ENCODE data around the gene CCNA2. TPM values are rescaled to one million over a fixed set of nuclear protein-coding genes. Genes with fewer than 3 reads are reported as not detected.

Gene CCNA2
- total RNA-seq, 2 donors from 2014 or later: 3.5 to 4.1 TPM

GRCh38 chr4:121784975-121785374 lies 38.7 kb downstream of the CCNA2 start:
- no peaks in the 10 kb centered on the region for H3K27me3 ChIP-seq (replicated peaks; ENCODE audit: insufficient read depth)
- no peaks in the 10 kb centered on the region for H3K36me3 ChIP-seq
- no peaks in the 10 kb centered on the region for H3K4me1 ChIP-seq (replicated peaks)
- H3K4me3 ChIP-seq: no peak overlapping the region
- H3K27ac ChIP-seq: no peak overlapping the region
- intact Hi-C loops (cut with DNase I): no loop called here
- whole genome bisulfite sequencing: 20% methylated on average over 2 of the region's 2 CpGs
- TF ChIP-seq POLR2AphosphoS5 (IDR thresholded peaks at IDR 0.05): no peak
- no peak for TF ChIP-seq CTCF (IDR thresholded peaks at IDR 0.05)
- no peak for TF ChIP-seq POLR2A (IDR thresholded peaks at IDR 0.05)
- no peak for DNase-seq (ENCODE audit: low spot score)
- no peaks in the 10 kb centered on the region for H3K9me3 ChIP-seq

GRCh38 chr4:121784401-121784800 lies 39.3 kb downstream of the CCNA2 start:
- no peaks in the 10 kb centered on the region for H3K36me3 ChIP-seq
- intact Hi-C loops (cut with DNase I): no loop called here
- H3K27ac ChIP-seq: no peak overlapping the region
- WGBS: 97% methylated on average over 1 of the region's 1 CpG
- no peak for DNase-seq (ENCODE audit: low spot score)
- H3K27me3 ChIP-seq (replicated peaks; ENCODE audit: insufficient read depth): no peaks in the 10 kb centered on the region
- H3K4me1 ChIP-seq (replicated peaks): no peaks in the 10 kb centered on the region
- TF ChIP-seq POLR2AphosphoS5 (IDR thresholded peaks at IDR 0.05) (no peak), CTCF (IDR thresholded peaks at IDR 0.05) (no peak)
- H3K4me3 ChIP-seq: no peak overlapping the region
- no peaks in the 10 kb centered on the region for H3K9me3 ChIP-seq

GRCh38 chr4:121783210-121783609 lies 40.5 kb downstream of the CCNA2 start:
- TF ChIP-seq POLR2AphosphoS5 (IDR thresholded peaks at IDR 0.05) (no peak), POLR2A (IDR thresholded peaks at IDR 0.05) (no peak), CTCF (IDR thresholded peaks at IDR 0.05) (no peak)
- Histone ChIP-seq H3K36me3 (no peaks in the 10 kb centered on the region), H3K27ac (no peak overlapping the region), H3K4me1 (replicated peaks) (no peaks in the 10 kb centered on the region), H3K4me3 (no peak overlapping the region), H3K27me3 (replicated peaks; ENCODE audit: insufficient read depth) (no peaks in the 10 kb centered on the region), H3K9me3 (no peaks in the 10 kb centered on the region)
- intact Hi-C loops (cut with DNase I): no loop called here
- DNase-seq (ENCODE audit: low spot score): no peak
- 70% methylated on average over 1 of the region's 1 CpG for WGBS

- Histone ChIP-seq H3K9me3 (no peaks in the 10 kb centered on the region), H3K27me3 (replicated peaks; ENCODE audit: insufficient read depth) (no peaks in the 10 kb centered on the region), H3K27ac (no peak overlapping the region), H3K4me3 (no peak overlapping the region), H3K4me1 (replicated peaks) (no peaks in the 10 kb centered on the region), H3K36me3 (no peaks in the 10 kb centered on the region)
- intact Hi-C loops (cut with DNase I): no loop called here
- DNase-seq (ENCODE audit: low spot score): no peak
- 78% methylated on average over 8 of the region's 8 CpGs for WGBS
- no peak for TF ChIP-seq POLR2A (IDR thresholded peaks at IDR 0.05)
- no peak for TF ChIP-seq POLR2AphosphoS5 (IDR thresholded peaks at IDR 0.05)
- TF ChIP-seq CTCF (IDR thresholded peaks at IDR 0.05): no peak
Measured at GRCh38 chr4:121778991-121779628, 44.6 kb downstream of the CCNA2 start.

- Histone ChIP-seq H3K27me3 (replicated peaks; ENCODE audit: insufficient read depth) (no peaks in the 10 kb centered on the region), H3K4me1 (replicated peaks) (no peaks in the 10 kb centered on the region), H3K36me3 (no peaks in the 10 kb centered on the region), H3K27ac (no peak overlapping the region), H3K9me3 (no peaks in the 10 kb centered on the region), H3K4me3 (no peak overlapping the region)
- 18% methylated on average over 3 of the region's 3 CpGs for WGBS
- intact Hi-C loops (cut with DNase I): no loop called here
- TF ChIP-seq POLR2AphosphoS5 (IDR thresholded peaks at IDR 0.05): no peak
- no peak for TF ChIP-seq CTCF (IDR thresholded peaks at IDR 0.05)
- no peak for TF ChIP-seq POLR2A (IDR thresholded peaks at IDR 0.05)
- DNase-seq (ENCODE audit: low spot score): no peak
Measured at GRCh38 chr4:121777625-121778024, 46.1 kb downstream of the CCNA2 start.

Measured in prostate gland (tissue), 2 donors.